IMR-90 (cell line): ENCODE results near the gene CFAP45. TPM values are rescaled to one million over a fixed set of nuclear protein-coding genes. Genes with fewer than 3 reads are reported as not detected.

Experiments
- ATAC-seq: fragments of 200-7000 bp; cut with Tn5 transposase; 2 replicates; pipeline ENCODE4 v1.9.1; 2020; ENCODE audit warnings: low read depth, mild to moderate bottlenecking, moderate library complexity
- BruUV-seq: library from RNA; stranded (reverse); fragments of 400-500 nt; replicated peaks from 2 replicates; lab custom pipeline; 2021; lab: Mats Ljungman, UMichigan
- CTCF ChIA-PET: fragments of 300-600 bp; formaldehyde crosslinking; extraction: SDS; loops from one replicate; lab custom pipeline; 2021; ENCODE audit warnings: antibody characterized with exemption; lab: Yijun Ruan, JAX
- POLR2A ChIA-PET: fragments of 300-600 bp; sonication (Branson Sonifier 250); formaldehyde crosslinking; loops from one replicate; lab custom pipeline; 2022; ENCODE audit warnings: antibody characterized with exemption; ENCODE audit not compliant: unreplicated experiment; lab: Charles Lee
- DNase-seq: peaks from one replicate; pipeline ENCODE4 v3.0.0; 2013
- H2AFZ ChIP-seq: replicated peaks from 2 replicates; pipeline ENCODE3; 2013; ENCODE audit warnings: low read length, mild to moderate bottlenecking; ENCODE audit not compliant: poor library complexity
- H2AK5ac ChIP-seq: 2 replicates; pipeline ENCODE4 v1.6.1; 2013; ENCODE audit warnings: low read depth, low read length, inconsistent platforms
- H2AK9ac ChIP-seq: replicated peaks from 2 replicates; pipeline ENCODE3; 2013; ENCODE audit warnings: mild to moderate bottlenecking, low read depth, low read length, moderate library complexity; ENCODE audit not compliant: poor library complexity
- H2BK120ac ChIP-seq: 2 replicates; pipeline ENCODE4 v1.6.1; 2013; ENCODE audit warnings: low read depth, low read length, inconsistent platforms
- H2BK15ac ChIP-seq: 3 replicates; pipeline ENCODE4 v1.6.1; 2013; ENCODE audit warnings: low read depth, low read length, inconsistent platforms
- H2BK20ac ChIP-seq: 2 replicates; pipeline ENCODE4 v1.6.1; 2013; ENCODE audit warnings: low read depth, mild to moderate bottlenecking, inconsistent platforms, low read length, moderate library complexity
- H2BK5ac ChIP-seq: 2 replicates; pipeline ENCODE4 v1.6.1; 2013; ENCODE audit warnings: mild to moderate bottlenecking, low read depth, low read length, inconsistent platforms; ENCODE audit not compliant: poor library complexity, severe bottlenecking
- H3K14ac ChIP-seq: replicated peaks from 2 replicates; pipeline ENCODE4 v1.6.1; 2013; ENCODE audit warnings: low read depth, low read length, inconsistent platforms
- H3K18ac ChIP-seq: 2 replicates; pipeline ENCODE4 v1.6.1; 2013; ENCODE audit warnings: low read depth, low read length, control low read depth
- H3K23ac ChIP-seq: 2 replicates; pipeline ENCODE4 v1.6.1; 2013; ENCODE audit warnings: low read depth, low read length, inconsistent platforms
- H3K27ac ChIP-seq: 2 replicates; pipeline ENCODE4 v1.5.1; 2013; ENCODE audit warnings: mild to moderate bottlenecking, control low read depth, low read length; ENCODE audit not compliant: insufficient read depth
- H3K27me3 ChIP-seq: 2 replicates; pipeline ENCODE4 v1.6.1; 2013; ENCODE audit warnings: low read length; ENCODE audit not compliant: control insufficient read depth, insufficient read depth
- H3K36me3 ChIP-seq: 2 replicates; pipeline ENCODE4 v1.6.1; 2013; ENCODE audit warnings: low read length, mixed read lengths; ENCODE audit not compliant: control insufficient read depth, insufficient read depth
- H3K4ac ChIP-seq: 2 replicates; pipeline ENCODE4 v1.6.1; 2013; ENCODE audit warnings: low read depth, low read length, inconsistent platforms
- H3K4me1 ChIP-seq: 2 replicates; pipeline ENCODE4 v1.6.1; 2013; ENCODE audit warnings: low read length, mixed read lengths; ENCODE audit not compliant: control insufficient read depth, insufficient read depth
- H3K4me2 ChIP-seq: 2 replicates; pipeline ENCODE4 v1.6.1; 2013; ENCODE audit warnings: low read depth, mild to moderate bottlenecking, control low read depth, low read length, moderate library complexity
- H3K4me3 ChIP-seq: 2 replicates; pipeline ENCODE4 v1.5.1; 2013; ENCODE audit warnings: low read depth, mild to moderate bottlenecking, control low read depth, low read length, moderate library complexity; ENCODE audit not compliant: insufficient read depth
- H3K56ac ChIP-seq: 2 replicates; pipeline ENCODE4 v1.6.1; 2013; ENCODE audit warnings: low read length, inconsistent platforms; ENCODE audit not compliant: insufficient read depth; ENCODE audit errors: extremely low read depth
- H3K79me1 ChIP-seq, 2 experiments: 2 replicates each; pipeline ENCODE4 v1.6.1; 2013; ENCODE audit warnings: low read length in 2 of 2, inconsistent platforms in 1 of 2, low read depth in 1 of 2
- H3K9ac ChIP-seq: 2 replicates; pipeline ENCODE4 v1.6.1; 2013; ENCODE audit warnings: low read depth, low read length, control low read depth
- H3K9me1 ChIP-seq: 2 replicates; pipeline ENCODE4 v1.6.1; 2013; ENCODE audit warnings: low read length, inconsistent platforms; ENCODE audit not compliant: insufficient read depth
- H3K9me3 ChIP-seq: 2 replicates; pipeline ENCODE4 v1.6.1; 2013; ENCODE audit warnings: low read length; ENCODE audit not compliant: control insufficient read depth, insufficient read depth
- H4K20me1 ChIP-seq: 2 replicates; pipeline ENCODE4 v1.6.1; 2013; ENCODE audit warnings: low read length, inconsistent platforms; ENCODE audit not compliant: insufficient read depth
- H4K5ac ChIP-seq: 2 replicates; pipeline ENCODE4 v1.6.1; 2013; ENCODE audit warnings: mild to moderate bottlenecking, low read depth, low read length, control low read depth
- H4K8ac ChIP-seq, 2 experiments: 2 replicates each; pipeline ENCODE4 v1.6.1; 2013; ENCODE audit warnings: low read depth in 2 of 2, low read length in 2 of 2, control low read depth in 1 of 2, inconsistent platforms in 1 of 2
- H4K91ac ChIP-seq: 2 replicates; pipeline ENCODE4 v1.6.1; 2013; ENCODE audit warnings: low read depth, low read length, inconsistent platforms; ENCODE audit not compliant: insufficient read depth
- BHLHE40 ChIP-seq: fragments of 150-350 bp; IDR thresholded peaks from 2 replicates; pipeline ENCODE4 v1.6.1; 2016; ENCODE audit warnings: mild to moderate bottlenecking, low read depth, low read length
- CEBPB ChIP-seq: IDR thresholded peaks from 2 replicates; pipeline ENCODE4 v1.6.1; 2012; ENCODE audit warnings: low read depth, low read length, improper control_type of control experiment
- CHD1 ChIP-seq: IDR thresholded peaks from 2 replicates; pipeline ENCODE4 v1.6.1; 2012; ENCODE audit warnings: low read depth, low read length, improper control_type of control experiment
- FOS ChIP-seq: fragments of 150-350 bp; IDR thresholded peaks from 2 replicates; pipeline ENCODE4 v1.6.1; 2016; ENCODE audit warnings: low read depth, low read length
- MAFK ChIP-seq: IDR thresholded peaks from 2 replicates; pipeline ENCODE4 v1.6.1; 2012; ENCODE audit warnings: low read depth, low read length, improper control_type of control experiment
- MAZ ChIP-seq: IDR thresholded peaks from 2 replicates; pipeline ENCODE4 v1.6.1; 2012; ENCODE audit warnings: low read depth, mild to moderate bottlenecking, low read length, improper control_type of control experiment, moderate library complexity, borderline replicate concordance
- MXI1 ChIP-seq: IDR thresholded peaks from 2 replicates; pipeline ENCODE4 v1.6.1; 2012; ENCODE audit warnings: low read depth, mild to moderate bottlenecking, low read length, moderate library complexity, borderline replicate concordance
- NFE2L2 ChIP-seq: fragments of 150-350 bp; IDR thresholded peaks from 2 replicates; pipeline ENCODE4 v1.6.1; 2016; ENCODE audit warnings: low read depth, mild to moderate bottlenecking, low read length
- POLR2A ChIP-seq: IDR thresholded peaks from 2 replicates; pipeline ENCODE4 v1.6.1; 2012; ENCODE audit warnings: mild to moderate bottlenecking, low read depth, low read length
- RAD21 ChIP-seq: IDR thresholded peaks from 2 replicates; pipeline ENCODE4 v1.6.1; 2012; ENCODE audit warnings: low read length, improper control_type of control experiment
- RCOR1 ChIP-seq: IDR thresholded peaks from 2 replicates; pipeline ENCODE4 v1.6.1; 2012; ENCODE audit warnings: mild to moderate bottlenecking, low read length, improper control_type of control experiment; ENCODE audit not compliant: insufficient replicate concordance
- RFX5 ChIP-seq: IDR thresholded peaks from 2 replicates; pipeline ENCODE4 v1.8.0; 2012; ENCODE audit warnings: low read depth, mild to moderate bottlenecking, low read length, moderate library complexity
- SMC3 ChIP-seq: fragments of 150-350 bp; IDR thresholded peaks from 2 replicates; pipeline ENCODE4 v1.6.1; 2016; ENCODE audit warnings: low read depth, mild to moderate bottlenecking, antibody characterized with exemption, low read length, moderate library complexity
- WGBS, 2 experiments: methylation state at CpG; one replicate each; pipeline versions ENCODE4 v1.1.5 to v1.1.7; 2013; ENCODE audit warnings: missing lambda C conversion rate in 2 of 2; ENCODE audit not compliant: insufficient read length in 1 of 2; ENCODE audit errors: extremely low coverage in 2 of 2; 5-methylcytosine and 5-hydroxymethylcytosine counted together
- dilution Hi-C: fragments of 300-500 bp; cut with HindIII; formaldehyde crosslinking; loops from one replicate; pipeline ENCODE4 v1.14.3; 2018; ENCODE audit warnings: low sequenced_read_pairs; ENCODE audit not compliant: unreplicated experiment
- in situ Hi-C: fragments of 300-500 bp; cut with MboI; formaldehyde crosslinking; loops from 3 replicates; pipeline ENCODE4 v1.14.3; 2019; ENCODE audit warnings: low sequenced_read_pairs, inconsistent platforms, mixed read lengths
- intact Hi-C: fragments of 100-400 bp; cut with micrococcal nuclease; formaldehyde crosslinking; loops from 2 replicates; pipeline ENCODE4 v1.10.0; 2022
- polyA plus RNA-seq, 3 experiments: library from polyadenylated mRNA; depleted of rRNA; stranded (reverse); fragments of >200 nt; gene quantifications; 2 replicates each; pipeline ENCODE4 v1.2.3, GENCODE V29; 2012; ENCODE audit warnings: low replicate concordance in 1 of 3
- total RNA-seq: library from RNA; depleted of rRNA; stranded (reverse); fragments of >200 nt; gene quantifications from 2 replicates; pipeline ENCODE4 v1.2.3, GENCODE V29; 2012
- TF ChIP-seq, protein P1 (sequence below): fragments of 150-350 bp; IDR thresholded peaks from 2 replicates; pipeline ENCODE4 v1.6.1; 2016; ENCODE audit warnings: low read depth, mild to moderate bottlenecking, low read length, moderate library complexity, borderline replicate concordance
- TF ChIP-seq, protein P2 (sequence below): conservative IDR thresholded peaks from 2 replicates; pipeline ENCODE4 v1.5.1; 2012; ENCODE audit warnings: mild to moderate bottlenecking, low read depth, low read length, improper control_type of control experiment

CFAP45 gene
- total and polyA plus RNA-seq, 2 of the 4 experiments (the other 2 are of a cell fraction), result 0.51 to 0.72 TPM

DNA sequence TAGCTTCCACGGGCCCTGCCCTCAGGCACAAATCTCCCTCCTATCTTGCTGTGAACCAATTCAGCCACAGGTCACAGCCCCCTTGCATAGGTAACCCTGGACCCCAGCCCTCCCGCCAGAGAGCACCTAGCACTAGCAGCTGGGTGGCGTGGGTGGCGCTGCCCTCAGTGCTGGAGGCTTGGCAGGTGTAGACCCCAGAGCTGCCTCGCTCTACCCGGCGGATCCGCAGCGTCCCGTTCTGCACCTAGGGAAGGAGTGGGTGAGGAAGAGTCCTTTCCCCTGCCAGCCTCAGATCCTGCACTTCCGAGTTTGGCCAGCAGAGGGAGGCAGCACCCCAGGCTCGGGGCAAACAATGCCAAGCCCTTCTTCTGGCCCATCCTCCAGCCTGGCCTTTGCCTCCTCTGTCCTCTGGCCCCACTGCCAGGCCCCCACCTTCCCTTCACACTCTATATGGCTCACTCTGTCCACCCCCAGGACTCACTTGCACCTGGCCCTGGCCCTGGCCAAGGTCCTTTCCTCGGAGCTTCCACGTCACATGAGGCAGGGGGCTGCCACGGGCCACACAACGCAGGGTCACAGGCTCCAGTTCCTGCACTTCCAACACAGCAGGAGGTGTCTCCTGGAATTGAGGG is 36.4 kb upstream of the CFAP45 start:
- H3K4ac ChIP-seq, result no peak overlapping the region
- H4K91ac ChIP-seq, result no peak overlapping the region
- BruUV-seq, result no TSS peak
- H3K14ac ChIP-seq, result no peak overlapping the region
- ChIA-PET CTCF (interaction anchor here (6.4 kb wide), 1 partner anchor 70 kb away, joined by 48 read pairs; no protein-coding TSS in a partner anchor), POLR2A (no interaction called here)
- H3K18ac ChIP-seq, result no peak overlapping the region
- no peaks in the 10 kb centered on the region for H3K4me1 ChIP-seq
- DNase-seq (no peak), ATAC-seq (peak; percentile 98)
- H2BK20ac ChIP-seq, result no peak overlapping the region
- H4K8ac ChIP-seq, result no peak overlapping the region
- dilution Hi-C loops, result no loop called here
- in situ Hi-C loops, result loop anchor here (5.0 to 10.0 kb wide), 2 partner anchors 71 to 438 kb away; no protein-coding TSS in a partner anchor
- H2BK5ac ChIP-seq, result no peak overlapping the region
- H3K79me1 ChIP-seq, result no peaks in the 10 kb centered on the region
- WGBS, 2 experiments, result no CpG with 5 or more reads among the region's 16 CpGs
- peaks cover 38% of the 10 kb centered on the region for H3K27me3 ChIP-seq
- no peak overlapping the region for H3K27ac ChIP-seq
- no peak overlapping the region for H3K9ac ChIP-seq
- no peak overlapping the region; the same call in none of the 2 replicates for H2AK5ac ChIP-seq
- H2AFZ ChIP-seq, result peak overlapping the region; percentile 78
- no peak overlapping the region for H2AK9ac ChIP-seq
- H3K56ac ChIP-seq, result no peak overlapping the region
- intact Hi-C loops, result loop anchor here (1.0 kb wide), 1 partner anchor 70 kb away; no protein-coding TSS in a partner anchor
- no peaks in the 10 kb centered on the region for H3K9me3 ChIP-seq
- no peak overlapping the region for H3K23ac ChIP-seq
- H4K5ac ChIP-seq, result no peak overlapping the region
- no peak overlapping the region for H2BK120ac ChIP-seq
- no peak overlapping the region for H3K4me3 ChIP-seq
- H3K36me3 ChIP-seq, result no peaks in the 10 kb centered on the region
- H2BK15ac ChIP-seq, result no peak overlapping the region
- no peaks in the 10 kb centered on the region for H4K20me1 ChIP-seq
- H3K9me1 ChIP-seq, result no peaks in the 10 kb centered on the region
- no peak overlapping the region for H3K4me2 ChIP-seq
- TF ChIP-seq, protein P1, sequence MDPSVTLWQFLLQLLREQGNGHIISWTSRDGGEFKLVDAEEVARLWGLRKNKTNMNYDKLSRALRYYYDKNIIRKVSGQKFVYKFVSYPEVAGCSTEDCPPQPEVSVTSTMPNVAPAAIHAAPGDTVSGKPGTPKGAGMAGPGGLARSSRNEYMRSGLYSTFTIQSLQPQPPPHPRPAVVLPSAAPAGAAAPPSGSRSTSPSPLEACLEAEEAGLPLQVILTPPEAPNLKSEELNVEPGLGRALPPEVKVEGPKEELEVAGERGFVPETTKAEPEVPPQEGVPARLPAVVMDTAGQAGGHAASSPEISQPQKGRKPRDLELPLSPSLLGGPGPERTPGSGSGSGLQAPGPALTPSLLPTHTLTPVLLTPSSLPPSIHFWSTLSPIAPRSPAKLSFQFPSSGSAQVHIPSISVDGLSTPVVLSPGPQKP, result no peak
- no peak for TF ChIP-seq POLR2A
- TF ChIP-seq RFX5, result no peak
- TF ChIP-seq FOS, result no peak
- peak; percentile 94 for TF ChIP-seq RAD21
- TF ChIP-seq NFE2L2, result no peak; the same call in 1 of the 2 replicates
- TF ChIP-seq RCOR1, result no peak
- TF ChIP-seq MXI1, result no peak
- TF ChIP-seq SMC3, result peak; percentile 95
- TF ChIP-seq, protein P2, sequence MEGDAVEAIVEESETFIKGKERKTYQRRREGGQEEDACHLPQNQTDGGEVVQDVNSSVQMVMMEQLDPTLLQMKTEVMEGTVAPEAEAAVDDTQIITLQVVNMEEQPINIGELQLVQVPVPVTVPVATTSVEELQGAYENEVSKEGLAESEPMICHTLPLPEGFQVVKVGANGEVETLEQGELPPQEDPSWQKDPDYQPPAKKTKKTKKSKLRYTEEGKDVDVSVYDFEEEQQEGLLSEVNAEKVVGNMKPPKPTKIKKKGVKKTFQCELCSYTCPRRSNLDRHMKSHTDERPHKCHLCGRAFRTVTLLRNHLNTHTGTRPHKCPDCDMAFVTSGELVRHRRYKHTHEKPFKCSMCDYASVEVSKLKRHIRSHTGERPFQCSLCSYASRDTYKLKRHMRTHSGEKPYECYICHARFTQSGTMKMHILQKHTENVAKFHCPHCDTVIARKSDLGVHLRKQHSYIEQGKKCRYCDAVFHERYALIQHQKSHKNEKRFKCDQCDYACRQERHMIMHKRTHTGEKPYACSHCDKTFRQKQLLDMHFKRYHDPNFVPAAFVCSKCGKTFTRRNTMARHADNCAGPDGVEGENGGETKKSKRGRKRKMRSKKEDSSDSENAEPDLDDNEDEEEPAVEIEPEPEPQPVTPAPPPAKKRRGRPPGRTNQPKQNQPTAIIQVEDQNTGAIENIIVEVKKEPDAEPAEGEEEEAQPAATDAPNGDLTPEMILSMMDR, result peak; percentile 93
- no peak; the same call in 1 of the 2 replicates for TF ChIP-seq CHD1
- TF ChIP-seq BHLHE40, result no peak
- no peak for TF ChIP-seq MAZ
- TF ChIP-seq CEBPB, result no peak
- TF ChIP-seq MAFK, result no peak
